CD8-positive, alpha-beta memory T cell (primary cell): ENCODE data around the gene ADGRL1. TPM values are rescaled to one million over a fixed set of nuclear protein-coding genes. Genes with fewer than 3 reads are reported as not detected.

Experiments used
- CTCF ChIA-PET: fragments of 350-600 bp; sonication (Branson Sonifier 250); formaldehyde crosslinking; loops from one replicate; lab custom pipeline; 2021; ENCODE audit warnings: antibody characterized with exemption; lab: Charles Lee
- POLR2A ChIA-PET: fragments of 350-600 bp; sonication (Branson Sonifier 250); formaldehyde crosslinking; loops from one replicate; lab custom pipeline; 2021; ENCODE audit warnings: antibody characterized with exemption; lab: Charles Lee
- DNase-seq, 5 donors: peaks; one replicate each; pipeline versions ENCODE4 v3.0.0 to v3.0.0-alpha.2; 2020 to 2022; ENCODE audit warnings: mixed read lengths in 1 of 5
- H3K27ac ChIP-seq: one replicate; pipeline ENCODE4 v1.7.0; 2013; ENCODE audit warnings: low read depth, mild to moderate bottlenecking, low read length, moderate library complexity
- H3K27me3 ChIP-seq: 2 replicates; pipeline ENCODE4 v1.7.0; 2013; ENCODE audit warnings: low read length, mild to moderate bottlenecking; ENCODE audit not compliant: insufficient read depth, poor library complexity, severe bottlenecking
- H3K36me3 ChIP-seq: 2 replicates; pipeline ENCODE4 v1.7.0; 2013; ENCODE audit warnings: mild to moderate bottlenecking, low read length, moderate library complexity; ENCODE audit not compliant: insufficient read depth
- H3K4me1 ChIP-seq: 2 replicates; pipeline ENCODE4 v1.7.0; 2013; ENCODE audit warnings: mild to moderate bottlenecking, low read length, moderate library complexity; ENCODE audit not compliant: insufficient read depth
- H3K4me3 ChIP-seq: 2 replicates; pipeline ENCODE4 v1.7.0; 2013; ENCODE audit warnings: mild to moderate bottlenecking, low read length
- H3K9me3 ChIP-seq: 2 replicates; pipeline ENCODE4 v1.7.0; 2013; ENCODE audit warnings: mild to moderate bottlenecking, low read length
- H3K27ac Mint-ChIP-seq, 8 donors: one replicate each; pipeline ENCODE4 v1.8.0; 2020 to 2021; ENCODE audit warnings: mixed read lengths in 8 of 8, mild to moderate bottlenecking in 6 of 8, inconsistent platforms in 3 of 8, moderate library complexity in 3 of 8
- H3K27me3 Mint-ChIP-seq, 2 donors: one replicate each; pipeline ENCODE4 v1.8.0; 2020 to 2021; ENCODE audit warnings: mixed read lengths in 2 of 2, mild to moderate bottlenecking in 1 of 2, moderate library complexity in 1 of 2
- H3K36me3 Mint-ChIP-seq, 3 donors: one replicate each; pipeline ENCODE4 v1.8.0; 2020 to 2021; ENCODE audit warnings: mixed read lengths in 3 of 3, inconsistent platforms in 1 of 3, mild to moderate bottlenecking in 1 of 3
- H3K4me1 Mint-ChIP-seq, 3 donors: one replicate each; pipeline ENCODE4 v1.8.0; 2020 to 2021; ENCODE audit warnings: mixed read lengths in 3 of 3, inconsistent platforms in 1 of 3, mild to moderate bottlenecking in 1 of 3
- H3K4me3 Mint-ChIP-seq, 7 donors: one replicate each; pipeline ENCODE4 v1.8.0; 2020 to 2021; ENCODE audit warnings: mixed read lengths in 7 of 7, mild to moderate bottlenecking in 6 of 7, moderate library complexity in 4 of 7, inconsistent platforms in 2 of 7
- H3K9me3 Mint-ChIP-seq, 5 donors: one replicate each; pipeline ENCODE4 v1.8.0; 2020 to 2022; ENCODE audit warnings: mixed read lengths in 5 of 5, mild to moderate bottlenecking in 3 of 5, moderate library complexity in 2 of 5, inconsistent platforms in 1 of 5
- polyA plus RNA-seq: library from polyadenylated mRNA; unstranded; fragments of 300-500 nt; fragmentation: Illumina TruSeq; gene quantifications from one replicate; pipeline ENCODE4 v1.2.3, GENCODE V29; 2021
- total RNA-seq, 2 experiments: library from RNA; stranded (reverse); gene quantifications; one replicate each; pipeline ENCODE4 v1.2.3, GENCODE V29; 2021

Gene ADGRL1
- total and polyA plus RNA-seq, 3 experiments from 2014 or later = 0.81 to 5.8 (median 5.8) TPM

DNA sequence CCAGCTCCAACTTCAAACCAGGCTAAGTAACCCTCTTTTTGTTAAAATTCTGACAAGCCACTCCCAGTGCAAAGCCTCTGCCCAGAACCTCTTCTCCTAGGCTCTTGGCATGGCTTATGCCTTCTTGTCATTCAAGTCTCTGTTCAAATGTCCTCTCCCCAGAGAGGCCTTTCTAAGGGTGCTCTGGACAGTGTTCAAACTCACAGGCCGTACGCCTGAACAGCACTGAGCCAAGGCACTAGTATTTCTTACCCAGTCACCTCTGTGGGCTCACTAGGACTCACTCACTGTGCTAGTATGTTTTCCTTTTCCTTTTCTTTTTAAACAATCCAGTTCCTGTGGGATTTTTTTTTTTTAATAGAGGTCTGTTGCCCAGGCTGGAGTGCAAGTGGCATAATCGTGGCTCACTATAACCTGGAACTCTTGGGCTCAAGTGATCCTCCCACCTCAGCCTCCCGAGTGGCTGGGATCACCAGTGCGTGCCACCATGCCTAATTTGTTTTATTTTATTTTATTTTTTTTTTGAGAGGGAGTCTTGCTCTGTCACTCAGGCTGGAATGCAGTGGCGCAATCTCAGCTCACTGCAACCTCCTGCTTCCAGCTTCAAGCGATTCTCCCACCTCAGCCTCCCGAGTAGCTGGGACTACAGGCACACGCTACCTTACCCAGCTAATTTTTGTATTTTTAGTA is 67.2 kb downstream of the ADGRL1 start:
- POLR2A ChIA-PET = no interaction called here
- Histone ChIP-seq H3K4me3 (no peak overlapping the region), H3K4me1 (peaks cover 23% of the 10 kb centered on the region), H3K36me3 (no peaks in the 10 kb centered on the region), H3K9me3 (no peaks in the 10 kb centered on the region), H3K27ac (no peak overlapping the region), H3K27me3 (no peaks in the 10 kb centered on the region)
- H3K27ac Mint-ChIP-seq = peak overlapping the region in 6 of 8 donors; percentile 48 to 88 (median 62)
- H3K9me3 Mint-ChIP-seq = no peaks in the 10 kb centered on the region
- H3K27me3 Mint-ChIP-seq = no peaks in the 10 kb centered on the region
- CTCF ChIA-PET = interaction anchor here (2.5 kb wide), 1 partner anchor 210 kb away, joined by 12 read pairs; no protein-coding TSS in a partner anchor
- no peak for DNase-seq
- peak overlapping the region; percentile 58 to 93 (median 71) for H3K4me3 Mint-ChIP-seq
- peaks cover 0 to 12% (median 3%) of the 10 kb centered on the region in 3 donors for H3K36me3 Mint-ChIP-seq
- H3K4me1 Mint-ChIP-seq = peaks cover 16 to 46% (median 35%) of the 10 kb centered on the region in 3 donors

DNA sequence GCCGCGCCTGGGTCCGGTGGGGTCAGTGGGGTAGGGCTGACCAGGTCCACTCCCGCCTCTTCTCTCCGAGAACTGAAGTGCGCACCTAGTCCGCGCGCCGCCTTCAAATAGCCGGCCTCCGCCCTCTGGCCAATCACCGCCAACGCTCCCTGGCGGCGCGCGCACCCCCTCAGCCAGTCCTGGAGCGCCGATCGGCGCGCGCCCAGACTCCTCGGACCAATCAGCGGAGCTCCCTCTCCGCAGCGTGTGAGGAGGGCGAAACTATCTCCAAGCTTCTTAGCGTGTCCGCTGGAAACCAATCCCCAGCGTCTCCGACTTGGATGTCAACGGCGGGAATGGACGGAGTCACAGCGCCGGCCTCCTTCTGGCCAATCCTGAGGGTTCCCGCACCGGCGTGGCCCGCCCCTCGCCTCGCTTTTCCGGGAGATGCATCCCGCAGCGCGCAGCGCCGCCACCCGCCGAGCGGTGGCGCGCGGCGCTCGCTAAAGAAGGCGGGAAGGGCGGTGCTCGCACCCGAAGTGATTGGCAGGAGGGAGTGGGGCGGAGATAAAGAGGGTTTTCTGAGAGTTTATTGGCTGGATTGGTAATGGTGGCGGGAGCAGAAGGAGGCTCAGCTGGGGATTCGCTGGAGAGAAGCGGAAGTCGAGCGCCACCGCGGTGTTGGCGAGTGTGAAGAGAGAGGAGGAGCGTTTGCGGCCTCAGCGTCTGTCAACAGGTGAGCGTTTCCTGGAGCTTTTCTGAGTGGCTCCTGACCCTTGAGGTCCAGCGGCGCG is 69.3 kb downstream of the ADGRL1 start, which contains the start of gene ASF1B:
Gene ASF1B, minus strand, starts transcription at position 81 of the 773 bp plus-strand sequence. CDS start 133 bp downstream, outside the sequence.
- ChIA-PET POLR2A (interaction anchor here (0.6 to 1.9 kb wide), 27 partner anchors 11 to 382 kb away, joined by 3 to 15 read pairs (median 4); partner anchors contain the start of genes ADGRE5, BRME1, CC2D1A and DNAJB1), CTCF (interaction anchor here (0.6 to 3.8 kb wide), 95 partner anchors 10 to 988 kb away, joined by 3 to 61 read pairs (median 4); partner anchors contain the start of genes ADGRE5, C19orf67, DCAF15 and MISP3)
- Mint-ChIP-seq H3K27me3 (no peaks in the 10 kb centered on the region), H3K36me3 (peaks cover 0 to 8% (median 3%) of the 10 kb centered on the region in 3 donors), H3K4me3 (peak within 1 kb of the TSS; percentile 83 to 94 (median 90)), H3K9me3 (no peaks in the 10 kb centered on the region), H3K4me1 (peaks cover 16 to 32% (median 29%) of the 10 kb centered on the region in 3 donors), H3K27ac (peak within 1 kb of the TSS; percentile 70 to 98 (median 94))
- H3K9me3 ChIP-seq = no peaks in the 10 kb centered on the region
- peak; percentile 93 to 99 (median 99) for DNase-seq
- no peaks in the 10 kb centered on the region for H3K36me3 ChIP-seq
- peak within 1 kb of the TSS; percentile 85 for H3K4me3 ChIP-seq
- peak within 1 kb of the TSS; percentile 93 for H3K27ac ChIP-seq
- peaks cover 15% of the 10 kb centered on the region for H3K4me1 ChIP-seq
- H3K27me3 ChIP-seq = no peaks in the 10 kb centered on the region

DNA sequence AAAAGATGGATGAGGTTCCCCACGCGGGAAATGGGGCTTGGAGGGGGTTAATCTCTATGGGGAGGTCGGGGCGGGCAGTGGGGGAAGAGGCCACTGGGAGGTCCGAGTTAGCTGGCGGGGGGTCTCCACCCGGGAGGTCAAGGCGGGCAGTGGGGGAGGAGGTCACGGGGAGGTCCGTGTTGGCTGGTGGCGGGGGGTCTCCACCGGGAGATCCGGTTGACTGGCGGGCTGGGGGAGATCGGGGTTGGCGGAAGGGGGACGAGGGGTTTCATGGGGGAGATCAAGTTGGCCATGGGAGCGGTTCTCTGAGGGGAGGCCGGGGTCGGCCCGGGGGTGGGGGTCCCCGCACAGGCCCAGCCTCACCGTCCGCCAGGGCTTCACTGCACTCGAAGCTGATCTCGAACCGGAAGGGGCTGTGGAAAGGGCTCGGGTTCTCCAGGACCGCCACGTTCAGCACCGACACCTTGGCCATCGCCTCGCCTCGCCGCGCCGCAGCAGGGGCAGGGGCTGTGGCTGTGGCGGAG is 69.9 kb downstream of the ADGRL1 start:
- peak overlapping the region; percentile 83 for H3K4me3 ChIP-seq
- Mint-ChIP-seq H3K36me3 (peaks cover 0 to 7% (median 3%) of the 10 kb centered on the region in 3 donors), H3K27me3 (no peaks in the 10 kb centered on the region), H3K4me3 (peak overlapping the region; percentile 83 to 94 (median 90)), H3K9me3 (no peaks in the 10 kb centered on the region), H3K27ac (peak overlapping the region in 6 of 8 donors; percentile 63 to 98 (median 76)), H3K4me1 (peaks cover 16 to 32% (median 28%) of the 10 kb centered on the region in 3 donors)
- DNase-seq = peak in 1 of 5 donors; percentile 57
- no peaks in the 10 kb centered on the region for H3K36me3 ChIP-seq
- no peaks in the 10 kb centered on the region for H3K9me3 ChIP-seq
- peaks cover 15% of the 10 kb centered on the region for H3K4me1 ChIP-seq
- peak overlapping the region; percentile 93 for H3K27ac ChIP-seq
- CTCF ChIA-PET = interaction anchor here (0.7 to 3.8 kb wide), 78 partner anchors 10 to 988 kb away, joined by 3 to 61 read pairs (median 5); partner anchors contain the start of genes ADGRE5, C19orf67, DCAF15 and MISP3
- no peaks in the 10 kb centered on the region for H3K27me3 ChIP-seq
- POLR2A ChIA-PET = interaction anchor here (0.7 to 1.9 kb wide), 19 partner anchors 12 to 382 kb away, joined by 3 to 16 read pairs (median 5); partner anchors contain the start of genes ADGRE5, BRME1, CC2D1A and DNAJB1

DNA sequence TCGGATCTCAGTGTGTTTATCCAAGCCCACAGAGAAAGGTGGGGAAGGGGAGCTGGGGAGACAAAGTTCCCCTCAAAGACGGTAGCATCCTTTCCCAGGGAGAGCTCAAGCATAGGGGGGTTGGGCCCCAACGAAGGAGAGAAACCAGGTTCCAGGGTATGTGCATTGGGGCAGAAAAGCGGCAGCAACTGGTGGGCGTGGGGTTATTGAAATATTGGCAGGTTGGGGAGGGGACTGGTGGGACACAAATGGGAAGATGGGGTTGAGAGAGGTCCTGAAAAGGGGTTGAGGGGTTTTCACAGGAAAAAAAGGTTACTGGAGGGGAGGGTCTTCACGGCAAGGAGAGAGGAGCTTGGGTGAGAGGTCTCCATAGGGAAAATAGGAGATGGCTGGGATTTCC is 70.6 kb downstream of the ADGRL1 start:
- peaks cover 0 to 7% (median 3%) of the 10 kb centered on the region in 3 donors for H3K36me3 Mint-ChIP-seq
- H3K27ac Mint-ChIP-seq = peak overlapping the region in 5 of 8 donors; percentile 25 to 83 (median 68)
- POLR2A ChIA-PET = interaction anchor here (0.7 kb wide), 1 partner anchor 290 kb away, joined by 16 read pairs; no protein-coding TSS in a partner anchor
- peak overlapping the region; percentile 53 to 93 (median 77) for H3K4me3 Mint-ChIP-seq
- Histone ChIP-seq H3K36me3 (no peaks in the 10 kb centered on the region), H3K4me3 (peak overlapping the region; percentile 83), H3K9me3 (no peaks in the 10 kb centered on the region), H3K27ac (peak overlapping the region; percentile 93), H3K27me3 (no peaks in the 10 kb centered on the region), H3K4me1 (peaks cover 15% of the 10 kb centered on the region)
- H3K27me3 Mint-ChIP-seq = no peaks in the 10 kb centered on the region
- CTCF ChIA-PET = interaction anchor here (1.0 to 3.8 kb wide), 7 partner anchors 13 to 332 kb away, joined by 3 to 61 read pairs (median 12); partner anchors contain the start of gene MISP3
- DNase-seq = no peak
- H3K9me3 Mint-ChIP-seq = no peaks in the 10 kb centered on the region
- peaks cover 16 to 32% (median 26%) of the 10 kb centered on the region in 3 donors for H3K4me1 Mint-ChIP-seq

DNA sequence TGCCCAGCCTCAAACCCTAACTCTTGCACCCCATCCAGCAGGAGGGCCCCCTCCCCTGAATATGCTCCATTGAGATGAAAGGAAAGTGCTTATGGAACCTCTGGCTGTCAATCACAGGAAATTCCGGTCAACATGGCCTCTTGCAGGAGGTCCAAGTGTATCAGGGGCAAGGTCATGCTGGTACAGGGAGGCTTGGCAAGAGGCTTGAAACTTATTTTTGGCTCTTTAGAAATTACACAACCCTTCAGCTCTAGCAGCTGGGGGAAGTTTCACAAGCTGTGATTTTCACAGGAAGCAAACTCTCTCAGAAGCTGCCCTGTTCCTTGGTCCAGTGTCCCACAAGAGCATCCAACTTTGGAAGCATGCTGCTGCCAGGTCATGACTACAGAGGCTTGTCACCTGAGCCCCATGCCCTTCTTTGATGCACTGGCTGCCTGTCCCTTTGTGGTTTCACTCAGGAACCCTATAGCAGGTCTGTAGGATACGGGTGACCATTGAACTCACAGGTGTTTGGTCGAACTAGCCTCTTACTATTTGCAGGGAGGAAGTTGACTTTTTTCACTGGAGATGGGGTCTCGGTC is 78.0 kb downstream of the ADGRL1 start:
- H3K4me1 ChIP-seq = no peaks in the 10 kb centered on the region
- no peak overlapping the region for H3K27ac Mint-ChIP-seq
- no peak for DNase-seq
- H3K4me3 ChIP-seq = no peak overlapping the region
- H3K36me3 Mint-ChIP-seq = no peaks in the 10 kb centered on the region
- H3K9me3 ChIP-seq = no peaks in the 10 kb centered on the region
- POLR2A ChIA-PET = no interaction called here
- no peaks in the 10 kb centered on the region for H3K27me3 Mint-ChIP-seq
- H3K4me3 Mint-ChIP-seq = no peak overlapping the region
- H3K27me3 ChIP-seq = no peaks in the 10 kb centered on the region
- CTCF ChIA-PET = no interaction called here
- no peaks in the 10 kb centered on the region for H3K4me1 Mint-ChIP-seq
- H3K36me3 ChIP-seq = no peaks in the 10 kb centered on the region
- no peak overlapping the region for H3K27ac ChIP-seq
- H3K9me3 Mint-ChIP-seq = no peaks in the 10 kb centered on the region

DNA sequence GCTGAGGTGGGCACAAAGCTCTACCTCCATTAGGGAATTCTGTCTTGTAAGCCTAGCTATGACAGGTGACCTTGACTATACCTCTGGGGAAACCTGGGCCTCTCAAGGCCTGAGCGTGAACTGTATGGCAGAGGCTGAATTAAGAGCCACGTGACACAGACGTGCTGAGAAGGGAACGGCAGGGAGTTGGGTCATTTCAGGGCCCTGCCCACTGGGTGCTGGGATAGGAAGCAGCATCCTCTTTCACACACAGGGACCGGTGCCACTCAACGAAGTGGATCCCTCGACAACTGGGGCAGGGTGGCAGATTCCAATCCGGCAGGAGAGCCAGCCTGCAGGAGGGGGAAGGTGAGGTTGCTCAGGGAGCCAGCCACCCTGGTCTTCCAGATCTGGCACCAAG is 78.8 kb downstream of the ADGRL1 start:
- CTCF ChIA-PET = interaction anchor here (1.4 to 2.5 kb wide), 2 partner anchors 10 to 12 kb away, joined by 4 to 16 read pairs; partner anchors contain the start of gene ASF1B
- Mint-ChIP-seq H3K27me3 (no peaks in the 10 kb centered on the region), H3K27ac (peak overlapping the region in 1 of 8 donors; percentile 50)

DNA sequence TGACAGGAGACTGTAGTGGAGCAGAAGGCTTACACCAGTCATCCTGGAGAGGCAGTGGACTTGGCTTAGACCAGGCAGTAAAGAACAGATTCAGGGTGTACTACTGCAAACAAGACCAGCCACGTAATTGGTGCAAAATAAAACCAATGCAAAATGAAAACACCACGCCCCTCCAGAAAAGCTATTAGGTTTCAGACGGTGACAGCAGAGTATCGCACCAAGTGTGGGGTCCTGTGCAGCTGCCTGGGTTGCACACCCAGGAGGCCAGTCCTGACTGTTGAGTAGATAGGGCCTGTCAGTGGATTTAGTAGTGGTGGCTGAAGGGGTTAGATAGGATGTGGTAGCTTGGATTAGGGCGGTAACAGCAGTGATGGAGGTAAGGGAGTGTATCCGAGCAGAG is 83.0 kb downstream of the ADGRL1 start:
- Histone ChIP-seq H3K4me3 (no peak overlapping the region), H3K4me1 (peaks cover 10% of the 10 kb centered on the region), H3K9me3 (no peaks in the 10 kb centered on the region), H3K36me3 (no peaks in the 10 kb centered on the region), H3K27ac (no peak overlapping the region), H3K27me3 (no peaks in the 10 kb centered on the region)
- H3K36me3 Mint-ChIP-seq = peaks cover 0 to 2% (median 0%) of the 10 kb centered on the region in 3 donors
- peak overlapping the region in 1 of 8 donors; percentile 66 for H3K27ac Mint-ChIP-seq
- H3K4me1 Mint-ChIP-seq = peaks cover 9 to 10% (median 10%) of the 10 kb centered on the region in 3 donors
- ChIA-PET POLR2A (no interaction called here), CTCF (interaction anchor here (0.7 to 2.1 kb wide), 2 partner anchors 14 to 169 kb away, joined by 3 to 8 read pairs; partner anchors contain the start of gene ASF1B)
- no peak overlapping the region for H3K4me3 Mint-ChIP-seq
- no peaks in the 10 kb centered on the region for H3K27me3 Mint-ChIP-seq
- no peaks in the 10 kb centered on the region for H3K9me3 Mint-ChIP-seq
- DNase-seq = no peak

More for the DNA sequence above, 78.8 kb downstream of the ADGRL1 start:
- POLR2A ChIA-PET = no interaction called here
- Mint-ChIP-seq H3K36me3 (no peaks in the 10 kb centered on the region), H3K4me3 (no peak overlapping the region), H3K4me1 (no peaks in the 10 kb centered on the region), H3K9me3 (no peaks in the 10 kb centered on the region)
- no peaks in the 10 kb centered on the region for H3K36me3 ChIP-seq
- no peak for DNase-seq
- no peak overlapping the region for H3K4me3 ChIP-seq
- H3K4me1 ChIP-seq = no peaks in the 10 kb centered on the region
- H3K27me3 ChIP-seq = no peaks in the 10 kb centered on the region
- no peaks in the 10 kb centered on the region for H3K9me3 ChIP-seq
- H3K27ac ChIP-seq = no peak overlapping the region
